GM19351 (cell line): ENCODE results near the gene CHMP4A.
A peak's percentile ranks its signal among the peaks of the same experiment; 100 is the strongest.

Experiments
- ATAC-seq: cut with Tn5 transposase; IDR thresholded peaks from one replicate; pipeline ENCODE4 v1.9.1; 2021; ENCODE audit warnings: mild to moderate bottlenecking, moderate library complexity; ENCODE audit not compliant: unreplicated experiment

CHMP4A gene

GRCh38 chr14:24198814-24199524 is 14.3 kb downstream of the CHMP4A start:
- no peak for ATAC-seq

- ATAC-seq = no peak
Measured at GRCh38 chr14:24197056-24197450, 16.2 kb downstream of the CHMP4A start.

- peak; percentile 16 for ATAC-seq
Measured at GRCh38 chr14:24196071-24197055, 16.9 kb downstream of the CHMP4A start.

DNA sequence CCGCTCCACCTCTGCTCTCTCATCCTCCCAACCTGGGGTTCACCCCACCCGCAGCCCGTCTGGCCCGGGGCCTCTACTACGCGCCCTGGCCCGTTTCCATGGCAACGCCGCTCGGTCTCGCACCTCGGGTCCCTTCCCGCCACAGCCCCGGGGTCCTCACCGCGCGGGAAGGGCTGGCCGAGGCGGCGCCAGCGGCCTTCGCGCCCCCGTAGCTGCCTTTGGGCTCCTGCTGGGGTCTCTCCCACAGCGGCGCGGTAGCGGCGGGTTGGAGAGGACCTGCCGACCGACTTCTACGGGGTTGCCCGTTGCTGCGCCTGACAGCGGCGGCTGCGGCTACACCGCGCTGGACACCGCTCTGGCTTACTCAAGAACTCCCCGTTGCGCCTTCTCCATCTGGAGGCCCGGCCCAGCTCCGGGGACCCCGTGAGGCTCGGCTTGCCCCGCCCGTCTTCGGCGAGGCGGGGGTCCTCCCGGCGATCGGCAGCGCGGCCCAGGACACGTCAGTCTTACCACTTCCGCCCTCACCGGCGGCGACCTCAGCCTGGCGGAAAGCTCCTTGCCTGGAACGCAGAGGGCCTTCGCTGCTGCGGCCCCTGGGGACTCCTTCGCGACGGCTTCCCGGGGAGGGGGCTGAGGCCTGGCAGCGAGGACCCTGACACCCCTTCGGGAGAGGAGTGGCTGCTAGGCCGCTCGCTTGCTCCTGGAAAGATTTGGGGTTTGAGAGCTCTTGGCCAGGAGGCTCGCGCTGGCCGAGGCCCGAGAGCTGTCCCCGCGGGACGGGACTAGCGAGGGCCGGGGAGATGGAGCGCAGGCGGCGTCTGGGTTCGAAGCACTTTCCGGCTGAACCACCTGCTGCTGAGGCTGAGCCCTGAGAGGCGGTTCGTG is 17.9 kb downstream of the CHMP4A start, which contains the start of gene TM9SF1:
TM9SF1 (minus strand) TSS at position 256 of the 885 bp plus-strand sequence. CDS start 422 bp downstream, outside the sequence.
- peak; percentile 84 for ATAC-seq

- ATAC-seq = no peak
Measured at GRCh38 chr14:24194873-24195185, 18.5 kb downstream of the CHMP4A start.

- no peak for ATAC-seq
Measured at GRCh38 chr14:24194186-24194872, 19.0 kb downstream of the CHMP4A start.

- no peak for ATAC-seq
Measured at GRCh38 chr14:24192933-24193332, 20.4 kb downstream of the CHMP4A start.

- ATAC-seq = no peak
Measured at GRCh38 chr14:24190416-24190815, 22.9 kb downstream of the CHMP4A start.

GRCh38 chr14:24189460-24189859 is 23.8 kb downstream of the CHMP4A start:
- ATAC-seq = no peak

- ATAC-seq = no peak
Measured at GRCh38 chr14:24189059-24189375, 24.3 kb downstream of the CHMP4A start.

DNA sequence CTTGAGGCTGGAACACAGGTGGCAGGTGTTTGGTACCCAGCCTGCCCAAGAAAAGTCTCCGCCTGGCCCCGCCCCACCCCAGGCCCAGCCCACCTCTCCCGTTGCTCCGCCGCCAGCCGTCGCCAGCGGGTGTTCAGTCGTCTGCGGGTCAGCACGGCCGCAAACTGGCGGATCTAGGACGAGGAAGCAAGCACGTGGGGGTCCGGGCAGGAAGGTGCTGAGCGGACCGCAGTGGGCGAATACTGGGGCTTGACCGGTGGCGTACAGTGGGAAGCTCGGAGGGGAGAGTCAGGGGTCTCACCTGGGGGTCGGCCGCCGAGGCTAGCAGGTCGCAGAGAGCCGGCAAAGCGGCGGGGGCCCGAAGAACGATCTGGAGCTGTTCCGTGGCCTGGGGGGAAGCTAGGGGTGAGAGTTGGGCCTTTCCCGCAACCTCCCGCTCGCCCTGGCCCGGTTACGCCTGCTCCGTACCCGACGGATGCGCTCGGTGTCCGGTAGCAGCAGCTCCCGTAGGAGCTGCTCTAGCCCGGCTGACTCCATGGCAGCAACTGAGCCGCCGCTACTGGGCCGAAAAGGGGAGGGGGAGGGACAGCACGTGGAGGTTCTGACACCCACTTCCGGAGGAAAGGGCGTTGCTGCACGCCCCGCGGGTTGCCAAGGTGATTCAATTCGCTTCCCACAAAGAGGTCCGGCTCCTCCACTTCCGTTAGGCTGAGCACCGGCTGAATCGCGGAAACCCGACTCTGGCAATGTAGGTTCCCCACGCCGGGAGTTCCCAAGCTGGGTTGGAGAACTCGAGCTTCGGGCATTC is 24.8 kb downstream of the CHMP4A start, which contains the start of gene IPO4:
IPO4 (minus strand) TSS at position 566 of the 808 bp plus-strand sequence; CDS start at position 537, 29 bp downstream.
- ATAC-seq = peak; percentile 95

GRCh38 chr14:24187539-24187915 is 25.8 kb downstream of the CHMP4A start:
- ATAC-seq = no peak

DNA sequence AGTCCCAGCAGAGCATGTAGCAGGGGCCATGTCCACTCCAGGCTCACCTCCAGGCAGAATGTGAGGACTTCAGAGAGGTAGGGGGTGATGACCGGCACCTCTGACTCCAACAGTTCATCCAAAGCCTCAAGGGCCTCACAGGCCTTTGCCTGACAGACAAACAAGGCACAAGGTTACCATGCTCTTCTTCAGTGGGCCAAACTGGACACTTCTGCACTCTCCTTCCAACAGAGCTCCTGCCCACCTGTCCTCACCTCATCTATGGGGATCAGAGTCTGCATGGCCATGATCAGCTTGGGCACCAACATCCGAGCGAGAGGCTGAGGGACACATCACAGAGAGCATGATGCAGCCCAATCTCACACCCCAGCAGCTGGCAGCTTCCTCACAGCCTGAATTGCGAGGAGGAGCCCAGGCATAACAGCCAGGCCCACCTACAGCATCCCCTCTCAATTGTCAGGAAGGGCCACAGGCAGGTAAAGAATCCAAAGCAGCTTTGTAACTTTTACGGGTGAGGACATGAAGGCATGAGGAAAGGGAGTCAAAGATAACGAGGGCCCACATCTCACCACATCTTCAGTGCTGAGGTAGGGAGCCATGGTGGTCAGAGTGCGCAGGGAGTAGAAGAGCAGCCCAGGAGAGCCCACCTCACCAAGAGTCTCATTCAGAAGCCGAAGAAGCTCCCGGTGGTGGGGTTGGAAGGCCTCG is 26.3 kb downstream of the CHMP4A start:
- ATAC-seq = no peak

GRCh38 chr14:24185741-24186140 is 27.5 kb downstream of the CHMP4A start:
- ATAC-seq = no peak

DNA sequence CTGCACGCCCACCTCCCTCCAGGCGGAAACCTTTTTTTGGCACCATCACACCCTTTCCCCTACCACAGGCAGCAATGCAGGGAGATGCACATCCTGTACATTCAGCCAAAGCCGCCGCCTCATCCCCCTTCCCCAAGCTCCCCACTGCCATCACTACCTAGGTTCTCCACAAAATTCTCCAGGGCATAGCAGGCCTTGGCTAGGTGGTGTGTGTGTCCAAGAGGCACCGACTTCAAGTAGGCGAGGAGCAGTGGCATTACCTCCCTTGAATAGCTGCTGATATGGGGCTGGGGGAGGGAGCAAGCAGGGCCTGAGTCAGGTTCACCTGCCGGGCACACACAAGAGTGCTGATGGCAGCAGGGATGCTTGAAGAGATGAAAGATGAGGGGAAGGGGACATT is 28.3 kb downstream of the CHMP4A start:
- no peak for ATAC-seq

DNA sequence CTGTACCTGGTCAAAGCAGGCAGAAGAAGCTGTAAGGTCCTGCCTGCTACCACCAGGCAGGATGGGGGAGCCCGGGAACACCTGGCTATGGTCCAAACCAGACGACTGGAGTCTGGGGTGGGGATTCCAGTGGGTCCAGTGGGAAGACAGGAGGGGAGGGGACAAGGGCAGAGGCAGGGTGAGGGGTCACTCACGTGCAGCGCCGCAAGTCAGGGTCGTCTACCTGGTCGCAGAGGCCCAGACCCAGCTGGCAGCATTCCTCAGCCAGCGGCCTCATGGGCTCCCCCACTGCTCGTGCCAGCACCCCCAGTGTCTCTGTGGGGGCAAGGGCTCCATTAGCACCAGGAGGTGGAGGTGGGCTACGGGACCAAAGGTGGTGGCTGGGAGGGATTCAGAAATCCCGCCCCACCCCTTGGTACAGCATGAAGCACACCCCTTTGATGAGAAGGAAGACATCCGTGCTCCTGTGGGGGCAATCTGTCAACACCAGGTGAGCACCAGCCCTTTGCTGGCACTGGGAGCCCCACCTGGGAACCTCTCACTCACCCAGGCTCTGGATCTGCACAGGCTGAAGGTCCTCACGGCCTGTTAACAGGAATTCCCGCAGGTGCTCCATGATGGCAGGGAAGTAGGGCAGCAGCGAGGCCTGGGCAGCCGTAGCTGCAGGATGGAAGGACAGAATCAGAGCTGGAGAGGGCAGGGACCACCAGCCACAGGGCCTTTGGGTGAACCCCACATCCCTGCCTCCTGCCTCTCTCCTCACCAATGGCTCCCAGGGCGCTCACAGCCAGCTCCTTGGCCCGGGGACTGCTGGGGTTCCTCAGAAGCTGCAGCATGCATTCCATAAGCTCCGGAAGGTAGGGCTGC is 29.0 kb downstream of the CHMP4A start:
- ATAC-seq = no peak

- no peak for ATAC-seq
Measured at GRCh38 chr14:24183014-24183481, 30.2 kb downstream of the CHMP4A start.
